Skeletal muscle tissue (tissue), 4 donors: ENCODE measurements around the gene SRPRA. TPM values are rescaled to one million over a fixed set of nuclear protein-coding genes. Genes with fewer than 3 reads are reported as not detected.

ENCODE experiments used
- H3K27ac ChIP-seq: one replicate; pipeline ENCODE4 v1.7.0; 2013; ENCODE audit warnings: mild to moderate bottlenecking, low read depth, low read length, inconsistent platforms
- H3K27me3 ChIP-seq, 3 donors: one replicate each; pipeline ENCODE4 v1.7.0; 2013; ENCODE audit warnings: low read length in 3 of 3; ENCODE audit not compliant: control insufficient read depth in 3 of 3, insufficient read depth in 3 of 3
- H3K36me3 ChIP-seq, 3 donors: one replicate each; pipeline ENCODE4 v1.7.0; 2013; ENCODE audit warnings: low read length in 3 of 3; ENCODE audit not compliant: control insufficient read depth in 3 of 3, insufficient read depth in 3 of 3
- H3K4me1 ChIP-seq, 3 donors: one replicate each; pipeline ENCODE4 v1.7.0; 2013; ENCODE audit warnings: low read length in 3 of 3, mild to moderate bottlenecking in 3 of 3; ENCODE audit not compliant: control insufficient read depth in 3 of 3, insufficient read depth in 3 of 3
- H3K4me3 ChIP-seq, 3 donors: one replicate each; pipeline ENCODE4 v1.7.0; 2013; ENCODE audit warnings: low read length in 3 of 3
- H3K9ac ChIP-seq, 3 donors: one replicate each; pipeline ENCODE4 v1.7.0; 2013; ENCODE audit warnings: low read length in 3 of 3, mild to moderate bottlenecking in 3 of 3, moderate library complexity in 2 of 3, low read depth in 1 of 3
- H3K9me3 ChIP-seq, 3 donors: one replicate each; pipeline ENCODE4 v1.7.0; 2013; ENCODE audit warnings: low read length in 3 of 3; ENCODE audit not compliant: control insufficient read depth in 3 of 3
- total RNA-seq: library from RNA; depleted of rRNA; stranded (reverse); fragments of >200 nt; gene quantifications from one replicate; pipeline ENCODE4 v1.2.3, GENCODE V29; 2014
- donor health status: Osteomylitis.

The SRPRA gene, protein sequence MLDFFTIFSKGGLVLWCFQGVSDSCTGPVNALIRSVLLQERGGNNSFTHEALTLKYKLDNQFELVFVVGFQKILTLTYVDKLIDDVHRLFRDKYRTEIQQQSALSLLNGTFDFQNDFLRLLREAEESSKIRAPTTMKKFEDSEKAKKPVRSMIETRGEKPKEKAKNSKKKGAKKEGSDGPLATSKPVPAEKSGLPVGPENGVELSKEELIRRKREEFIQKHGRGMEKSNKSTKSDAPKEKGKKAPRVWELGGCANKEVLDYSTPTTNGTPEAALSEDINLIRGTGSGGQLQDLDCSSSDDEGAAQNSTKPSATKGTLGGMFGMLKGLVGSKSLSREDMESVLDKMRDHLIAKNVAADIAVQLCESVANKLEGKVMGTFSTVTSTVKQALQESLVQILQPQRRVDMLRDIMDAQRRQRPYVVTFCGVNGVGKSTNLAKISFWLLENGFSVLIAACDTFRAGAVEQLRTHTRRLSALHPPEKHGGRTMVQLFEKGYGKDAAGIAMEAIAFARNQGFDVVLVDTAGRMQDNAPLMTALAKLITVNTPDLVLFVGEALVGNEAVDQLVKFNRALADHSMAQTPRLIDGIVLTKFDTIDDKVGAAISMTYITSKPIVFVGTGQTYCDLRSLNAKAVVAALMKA
- total RNA-seq, result 20.9 TPM

DNA sequence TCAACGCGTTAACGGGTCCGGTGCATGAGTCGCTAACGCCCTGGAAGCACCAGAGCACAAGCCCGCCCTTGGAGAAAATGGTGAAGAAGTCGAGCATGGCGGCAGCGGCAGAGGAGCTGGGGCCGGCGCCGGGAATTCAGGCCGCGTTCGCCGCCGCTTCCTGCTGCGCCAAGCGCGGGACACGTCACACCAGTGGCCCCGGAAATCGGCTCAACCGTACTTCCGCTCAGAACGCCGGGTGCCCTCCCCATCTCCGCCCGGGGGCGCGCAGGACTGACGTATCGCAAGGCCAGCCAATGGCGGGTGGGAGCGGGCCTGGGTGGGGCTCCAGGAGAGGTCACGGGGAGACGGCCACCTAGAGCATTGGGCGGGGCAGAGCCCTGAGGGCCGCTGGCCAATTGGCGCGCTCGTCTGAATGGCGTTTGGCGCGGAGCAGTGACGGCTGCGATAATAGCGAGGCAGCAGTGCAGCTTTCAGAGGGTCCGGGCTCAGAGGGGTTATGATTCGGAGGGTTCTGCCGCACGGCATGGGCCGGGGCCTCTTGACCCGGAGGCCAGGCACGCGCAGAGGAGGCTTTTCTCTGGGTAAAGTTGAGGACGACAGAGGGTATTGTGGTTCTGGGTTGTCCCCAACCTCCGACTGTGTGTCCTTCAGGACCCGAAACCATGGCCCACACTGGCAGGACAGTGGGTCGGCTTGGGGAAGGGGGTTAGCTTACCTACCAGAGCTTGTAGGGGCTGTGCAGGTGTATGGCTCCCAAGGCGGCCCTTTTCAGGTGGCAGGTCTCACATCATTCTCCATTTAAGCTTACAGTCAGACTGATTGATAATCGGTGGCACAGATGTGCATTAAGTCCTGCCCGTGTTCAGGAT, at the start of gene SRPRA, which contains the start of gene FOXRED1:
Gene SRPRA (minus strand): TSS at position 188 of the 872 bp plus-strand sequence. CDS start 91 bp downstream, at position 97.
Gene FOXRED1 (plus strand): TSS at position 447 of the 872 bp plus-strand sequence. CDS start 53 bp downstream, at position 500.
- H3K4me1 ChIP-seq, result peaks cover 13 to 26% (median 19%) of the 10 kb centered on the region in 3 donors
- H3K9me3 ChIP-seq, result no peaks in the 10 kb centered on the region
- H3K36me3 ChIP-seq, result peaks cover 43 to 47% (median 43%) of the 10 kb centered on the region in 3 donors

DNA sequence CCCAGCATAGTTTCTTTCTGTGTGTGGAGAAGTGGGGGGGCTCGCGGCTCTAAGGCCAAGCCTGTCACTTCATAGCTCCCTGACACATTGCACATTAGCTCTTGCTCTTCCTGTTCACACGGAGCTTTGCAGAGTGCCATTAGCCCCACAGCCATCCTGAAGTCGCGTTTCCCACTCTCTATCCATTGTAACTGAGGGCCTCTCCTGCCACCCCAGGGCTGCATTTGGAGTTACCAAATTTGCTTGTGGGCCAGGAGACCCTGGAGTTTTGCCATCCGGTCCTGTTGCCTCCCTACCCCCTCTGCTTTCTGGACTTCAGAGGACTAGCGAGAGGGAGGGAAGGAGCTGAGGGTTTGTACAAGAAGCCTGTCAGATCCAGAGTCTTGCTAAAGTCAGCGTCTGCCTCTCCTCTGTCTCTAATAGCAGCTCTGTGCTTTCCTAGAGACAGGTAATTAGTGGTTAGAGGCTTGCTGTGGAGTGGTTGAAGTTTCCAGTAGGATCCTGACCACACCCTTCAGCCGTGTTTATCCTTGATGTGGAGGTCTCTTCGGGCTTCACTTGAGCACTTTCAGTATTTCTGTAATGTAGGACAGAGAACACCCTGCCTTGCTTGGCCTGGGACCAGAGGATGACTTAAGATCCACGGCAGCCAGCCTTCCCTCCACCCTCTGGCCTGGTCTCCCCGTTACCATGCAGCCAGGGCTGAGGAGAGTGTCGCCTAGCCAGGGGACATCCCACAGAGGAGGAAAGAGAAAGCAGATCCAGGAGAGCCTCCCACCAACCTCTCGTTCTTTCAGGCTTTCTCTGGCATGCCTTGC, 49.3 kb upstream of the SRPRA start:
- Histone ChIP-seq H3K27me3 (no peaks in the 10 kb centered on the region), H3K27ac (peak overlapping the region; percentile 89), H3K4me1 (peaks cover 25 to 26% (median 26%) of the 10 kb centered on the region in 3 donors), H3K36me3 (peaks cover 0 to 9% (median 7%) of the 10 kb centered on the region in 3 donors), H3K9me3 (no peaks in the 10 kb centered on the region), H3K4me3 (peak overlapping the region; percentile 59 to 67 (median 62)), H3K9ac (peak overlapping the region; percentile 67 to 74 (median 68))

More for the DNA sequence above, at the start of gene SRPRA, which contains the start of gene FOXRED1:
- Histone ChIP-seq H3K4me3 (peak within 1 kb of the TSS; percentile 78 to 99 (median 96)), H3K27me3 (no peaks in the 10 kb centered on the region), H3K9ac (peak within 1 kb of the TSS; percentile 94 to 100 (median 99)), H3K27ac (peak within 1 kb of the TSS; percentile 82)

DNA sequence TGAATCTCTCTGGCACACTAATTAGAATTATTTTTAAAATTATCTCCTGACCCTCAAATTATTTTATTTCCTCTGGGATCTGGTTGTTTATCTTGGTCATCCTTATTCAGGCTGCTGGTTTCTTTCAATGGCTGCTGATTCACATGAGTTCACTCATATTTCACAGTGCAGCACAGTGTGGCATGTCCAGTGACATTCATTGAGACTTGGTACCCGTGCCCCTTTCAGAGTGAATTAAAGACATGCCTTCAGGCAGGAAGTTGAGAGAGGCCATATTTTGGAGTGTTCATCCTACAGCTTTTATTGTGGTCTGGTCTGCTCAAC, 48.7 kb upstream of the SRPRA start:
- peaks cover 25 to 26% (median 26%) of the 10 kb centered on the region in 3 donors for H3K4me1 ChIP-seq
- peak overlapping the region in 2 of 3 donors; percentile 62 to 67 for H3K4me3 ChIP-seq
- H3K9me3 ChIP-seq, result no peaks in the 10 kb centered on the region
- H3K9ac ChIP-seq, result peak overlapping the region; percentile 67 to 74 (median 68)
- H3K36me3 ChIP-seq, result peaks cover 0 to 9% (median 9%) of the 10 kb centered on the region in 3 donors
- H3K27me3 ChIP-seq, result no peaks in the 10 kb centered on the region
- H3K27ac ChIP-seq, result peak overlapping the region; percentile 89

DNA sequence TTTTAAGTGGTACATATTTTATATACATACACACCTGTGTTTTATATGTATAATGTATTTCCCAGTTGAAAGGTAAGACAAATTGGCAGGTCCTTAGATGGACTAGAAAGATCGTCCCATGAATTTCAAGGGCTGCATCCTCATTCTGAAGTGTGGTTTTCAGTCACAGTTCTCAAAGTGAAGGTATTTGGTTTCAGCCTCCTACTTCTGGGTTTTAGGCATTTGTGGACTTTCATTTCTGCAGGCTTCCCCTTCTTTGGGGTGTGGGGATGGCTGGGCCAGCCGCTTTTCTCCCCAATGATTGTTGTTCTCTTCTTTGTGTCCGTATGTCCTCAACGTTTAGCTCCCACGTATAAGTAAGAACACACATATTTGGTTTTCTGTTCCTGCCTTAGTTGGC, 45.1 kb upstream of the SRPRA start:
- no peak overlapping the region for H3K4me3 ChIP-seq

DNA sequence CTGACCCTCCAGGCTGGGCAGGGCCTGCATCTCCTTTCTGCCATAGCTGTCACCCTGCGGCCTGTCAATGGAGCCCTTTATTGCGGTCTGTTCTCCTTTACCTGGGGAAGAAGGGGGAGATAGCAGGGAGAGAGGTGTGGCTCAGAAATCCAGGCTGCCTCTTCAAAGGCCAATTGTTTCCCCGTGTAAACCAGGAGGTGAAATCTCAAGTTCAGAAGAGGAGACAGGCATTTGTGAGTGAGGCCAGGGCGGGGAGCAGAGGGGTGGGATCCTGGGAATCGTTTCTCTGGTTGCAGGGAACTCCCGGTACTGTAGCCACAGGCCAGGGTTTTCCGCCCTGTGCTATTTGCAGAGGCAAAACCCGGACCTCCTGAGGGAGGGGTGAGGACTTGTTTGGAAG, 44.3 kb upstream of the SRPRA start:
- Histone ChIP-seq H3K9me3 (no peaks in the 10 kb centered on the region), H3K27ac (no peak overlapping the region), H3K4me3 (no peak overlapping the region), H3K27me3 (no peaks in the 10 kb centered on the region), H3K4me1 (peaks cover 20 to 27% (median 24%) of the 10 kb centered on the region in 3 donors), H3K36me3 (peaks cover 3 to 14% (median 9%) of the 10 kb centered on the region in 3 donors), H3K9ac (no peak overlapping the region)

More for the DNA sequence above, 45.1 kb upstream of the SRPRA start:
- Histone ChIP-seq H3K9me3 (no peaks in the 10 kb centered on the region), H3K36me3 (peaks cover 3 to 14% (median 9%) of the 10 kb centered on the region in 3 donors), H3K4me1 (peaks cover 23 to 31% (median 28%) of the 10 kb centered on the region in 3 donors), H3K27ac (no peak overlapping the region), H3K9ac (no peak overlapping the region), H3K27me3 (no peaks in the 10 kb centered on the region)

DNA sequence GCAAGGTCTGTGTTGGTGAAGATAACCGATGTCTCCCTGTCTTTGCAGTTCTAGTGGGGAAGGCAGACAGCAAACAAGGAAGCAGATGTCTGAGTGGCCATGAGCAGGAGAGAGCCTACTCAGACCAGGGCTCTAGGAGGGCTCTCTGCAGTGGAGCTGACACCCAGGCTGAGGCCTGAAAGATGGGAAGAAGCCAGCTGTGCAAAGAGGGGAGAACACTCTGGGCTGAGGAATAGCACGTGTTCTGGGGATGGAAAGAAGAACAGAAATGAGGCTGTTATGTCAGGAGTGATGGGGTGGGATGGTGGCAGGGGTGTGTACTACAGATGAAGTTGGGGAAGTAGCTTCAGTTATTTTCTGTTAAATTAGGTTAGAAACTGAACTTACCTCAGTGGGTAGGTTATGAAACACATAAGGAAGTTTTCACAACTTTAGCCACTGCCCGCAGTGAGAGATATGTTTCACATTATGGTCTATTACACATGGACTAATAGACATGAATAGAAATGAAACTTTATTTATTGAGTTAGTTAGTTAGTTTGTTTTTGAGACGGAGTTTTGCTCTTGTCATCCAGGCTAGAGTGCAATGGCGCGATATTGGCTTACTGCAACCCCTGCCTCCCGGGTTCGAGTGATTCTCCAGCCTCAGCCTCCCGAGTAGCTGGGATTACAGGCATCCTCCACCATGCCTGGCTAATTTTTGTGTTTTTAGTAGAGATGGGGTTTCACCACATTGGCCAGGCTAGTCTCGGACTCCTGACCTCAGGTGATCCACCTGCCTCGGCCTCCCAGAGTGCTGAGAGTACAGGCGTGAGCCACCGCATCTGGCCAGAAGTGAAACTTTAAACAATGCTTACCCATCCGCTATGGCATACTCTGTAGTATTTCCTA, 43.0 kb upstream of the SRPRA start:
- H3K36me3 ChIP-seq, result peaks cover 4 to 14% (median 9%) of the 10 kb centered on the region in 3 donors
- peak overlapping the region in 1 of 3 donors; percentile 12 for H3K9ac ChIP-seq
- H3K27me3 ChIP-seq, result no peaks in the 10 kb centered on the region
- H3K4me3 ChIP-seq, result no peak overlapping the region
- H3K27ac ChIP-seq, result no peak overlapping the region
- peaks cover 14 to 25% (median 18%) of the 10 kb centered on the region in 3 donors for H3K4me1 ChIP-seq
- no peaks in the 10 kb centered on the region for H3K9me3 ChIP-seq

DNA sequence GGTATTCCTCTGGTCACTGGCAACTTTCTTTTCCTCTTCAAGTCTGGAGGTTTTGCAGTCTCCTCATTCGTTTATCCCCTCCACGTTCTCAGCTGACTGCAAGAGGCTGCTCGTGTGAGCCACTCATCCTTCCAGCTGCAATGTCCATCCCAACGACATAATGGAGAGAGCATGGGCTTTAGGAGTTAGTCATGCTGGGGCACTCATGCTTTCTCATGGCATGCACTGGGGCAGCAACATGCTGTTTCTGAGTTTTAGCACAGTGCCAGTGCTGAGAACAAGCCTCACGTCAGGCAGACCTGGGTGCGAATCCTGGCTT, 42.3 kb upstream of the SRPRA start:
- H3K27ac ChIP-seq, result no peak overlapping the region
- peaks cover 7 to 14% (median 9%) of the 10 kb centered on the region in 3 donors for H3K36me3 ChIP-seq
- peaks cover 14 to 29% (median 18%) of the 10 kb centered on the region in 3 donors for H3K4me1 ChIP-seq
- no peaks in the 10 kb centered on the region for H3K27me3 ChIP-seq
- H3K4me3 ChIP-seq, result no peak overlapping the region
- H3K9me3 ChIP-seq, result no peaks in the 10 kb centered on the region
- H3K9ac ChIP-seq, result peak overlapping the region in 1 of 3 donors; percentile 12

DNA sequence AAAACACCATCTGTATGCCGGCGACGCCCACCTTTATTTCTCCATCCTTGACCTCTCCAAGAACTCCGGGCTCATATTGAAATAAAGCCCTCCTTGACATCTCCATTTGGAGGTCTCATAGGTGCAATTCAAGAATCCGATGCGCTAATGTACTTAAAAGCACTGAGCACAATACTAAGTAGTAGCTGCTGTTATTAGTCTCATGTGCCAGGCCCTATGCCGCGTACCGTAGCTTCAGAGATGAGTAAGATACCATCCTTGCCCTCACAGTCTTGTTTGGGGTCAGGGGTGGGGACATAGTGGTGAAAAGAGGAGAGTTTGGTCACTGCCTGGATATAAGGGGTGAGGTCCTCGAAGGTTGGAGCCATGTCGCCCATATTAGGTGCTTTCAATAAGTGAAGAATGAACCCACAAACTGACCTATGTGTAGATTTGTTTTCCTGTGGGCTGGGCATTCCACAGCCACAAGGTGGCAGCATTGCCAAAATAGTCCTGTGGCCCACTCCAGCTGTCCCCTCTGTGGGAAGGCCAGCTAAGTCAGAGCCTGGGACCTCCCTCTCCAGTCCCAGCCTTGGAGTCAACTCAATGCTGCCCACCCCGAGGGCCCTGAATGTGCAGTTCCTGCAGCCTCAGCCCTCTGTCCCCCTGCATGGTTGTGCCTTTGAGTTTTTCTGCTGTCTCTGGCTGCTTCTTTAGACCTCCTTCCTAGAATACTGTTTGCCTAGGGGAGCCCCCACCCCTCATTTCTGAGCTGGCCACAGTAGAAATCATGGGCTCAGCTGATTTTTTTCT, 41.7 kb upstream of the SRPRA start:
- Histone ChIP-seq H3K27me3 (no peaks in the 10 kb centered on the region), H3K4me1 (peaks cover 14 to 29% (median 21%) of the 10 kb centered on the region in 3 donors), H3K9me3 (no peaks in the 10 kb centered on the region), H3K9ac (peak overlapping the region in 1 of 3 donors; percentile 36), H3K4me3 (no peak overlapping the region), H3K36me3 (peaks cover 7 to 14% (median 9%) of the 10 kb centered on the region in 3 donors), H3K27ac (no peak overlapping the region)
